Left lobe of liver (tissue), 2 donors: Measurements from ENCODE around the gene NIP7. TPM values are rescaled to one million over a fixed set of nuclear protein-coding genes. Genes with fewer than 3 reads are reported as not detected.

ENCODE experiments used
- ATAC-seq: fragments of 200-7000 bp; cut with Tn5 transposase; one replicate; pipeline ENCODE4 v1.9.1; 2020; ENCODE audit warnings: mild to moderate bottlenecking, moderate library complexity
- DNase-seq: peaks from one replicate; pipeline ENCODE4 v3.0.0-alpha.2; 2020; ENCODE audit warnings: low spot score
- total RNA-seq: library from RNA; stranded (reverse); gene quantifications from one replicate; pipeline ENCODE4 v1.2.1, GENCODE V29; 2021
- donor health status: DM: no; HTN: no; CAD: no; lungs with moderate emphysema.
- donor health status: DM: no; HTN: yes; CAD: no.

The NIP7 gene
- total RNA-seq, 1 donor from 2014 or later = 8.1 TPM

DNA sequence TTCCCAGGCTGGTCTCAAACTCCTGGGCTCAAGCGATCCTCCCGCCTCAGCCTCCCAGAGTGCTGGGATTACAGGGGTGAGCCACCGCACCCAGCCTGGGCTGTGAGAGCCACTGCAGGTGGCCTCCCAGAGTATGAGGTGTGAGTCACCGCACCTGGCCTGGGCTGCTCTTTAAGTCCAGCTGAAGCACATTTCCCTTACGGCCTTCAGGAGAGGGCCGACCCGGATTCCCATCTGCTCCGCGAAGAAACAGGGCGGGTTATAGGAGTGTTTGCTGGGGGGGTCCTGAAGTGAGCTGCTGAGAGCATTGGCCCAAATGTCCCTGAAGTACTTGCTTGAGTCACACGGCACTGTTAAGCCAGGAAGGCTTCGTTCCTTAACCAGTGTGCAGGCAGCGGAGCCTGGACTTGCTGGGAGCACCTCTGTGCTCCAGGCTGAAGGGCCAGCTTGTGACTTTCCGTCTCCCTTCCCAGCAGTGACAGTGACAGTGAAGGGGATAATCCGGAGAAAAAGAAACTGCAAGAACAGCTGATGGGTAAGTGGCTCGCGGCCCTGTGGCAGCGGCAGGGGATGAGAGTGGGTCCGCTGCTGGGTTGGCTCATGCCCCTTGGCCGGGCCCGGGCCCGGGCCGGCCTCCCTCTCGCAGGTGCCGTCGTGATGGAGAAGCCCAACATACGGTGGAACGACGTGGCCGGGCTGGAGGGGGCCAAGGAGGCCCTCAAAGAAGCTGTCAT, 21.2 kb upstream of the NIP7 start:
- DNase-seq (no peak), ATAC-seq (no peak)

DNA sequence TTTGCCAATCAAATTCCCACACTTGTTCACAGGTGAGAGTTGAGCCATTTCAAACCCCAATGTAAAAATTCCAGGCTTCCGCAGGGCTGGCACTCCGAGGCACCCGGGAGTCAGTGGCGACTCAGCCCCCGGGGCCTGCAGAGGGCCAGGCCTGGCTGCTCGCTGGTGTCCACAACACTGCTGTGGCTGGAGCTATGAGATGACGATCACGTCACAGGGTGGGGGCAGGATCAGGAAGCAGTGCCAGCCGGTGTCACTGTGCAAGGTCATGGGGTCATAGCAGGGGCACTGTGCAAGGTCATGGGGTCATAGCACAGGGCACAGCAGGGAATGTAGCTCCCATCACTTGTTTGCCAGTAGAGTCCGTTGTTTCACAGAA, 20.7 kb upstream of the NIP7 start:
- DNase-seq = no peak
- no peak for ATAC-seq

DNA sequence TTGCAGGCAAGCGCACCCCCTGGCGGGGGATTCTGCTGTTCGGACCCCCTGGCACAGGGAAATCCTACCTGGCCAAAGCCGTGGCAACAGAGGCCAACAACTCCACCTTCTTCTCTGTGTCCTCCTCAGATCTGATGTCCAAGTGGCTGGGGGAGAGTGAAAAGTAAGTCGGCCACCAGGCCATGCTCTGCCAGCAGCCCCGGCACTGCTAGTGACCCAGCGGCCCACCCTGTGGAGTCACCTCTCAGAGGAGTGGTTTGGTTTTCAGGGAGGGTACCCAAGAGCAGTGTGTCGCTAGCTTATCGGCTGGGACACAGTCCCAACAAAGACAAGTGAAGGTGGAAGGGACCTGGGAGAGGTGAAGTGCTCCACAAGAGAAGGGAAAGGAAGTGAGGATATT, 20.2 kb upstream of the NIP7 start:
- ATAC-seq (no peak), DNase-seq (no peak)

DNA sequence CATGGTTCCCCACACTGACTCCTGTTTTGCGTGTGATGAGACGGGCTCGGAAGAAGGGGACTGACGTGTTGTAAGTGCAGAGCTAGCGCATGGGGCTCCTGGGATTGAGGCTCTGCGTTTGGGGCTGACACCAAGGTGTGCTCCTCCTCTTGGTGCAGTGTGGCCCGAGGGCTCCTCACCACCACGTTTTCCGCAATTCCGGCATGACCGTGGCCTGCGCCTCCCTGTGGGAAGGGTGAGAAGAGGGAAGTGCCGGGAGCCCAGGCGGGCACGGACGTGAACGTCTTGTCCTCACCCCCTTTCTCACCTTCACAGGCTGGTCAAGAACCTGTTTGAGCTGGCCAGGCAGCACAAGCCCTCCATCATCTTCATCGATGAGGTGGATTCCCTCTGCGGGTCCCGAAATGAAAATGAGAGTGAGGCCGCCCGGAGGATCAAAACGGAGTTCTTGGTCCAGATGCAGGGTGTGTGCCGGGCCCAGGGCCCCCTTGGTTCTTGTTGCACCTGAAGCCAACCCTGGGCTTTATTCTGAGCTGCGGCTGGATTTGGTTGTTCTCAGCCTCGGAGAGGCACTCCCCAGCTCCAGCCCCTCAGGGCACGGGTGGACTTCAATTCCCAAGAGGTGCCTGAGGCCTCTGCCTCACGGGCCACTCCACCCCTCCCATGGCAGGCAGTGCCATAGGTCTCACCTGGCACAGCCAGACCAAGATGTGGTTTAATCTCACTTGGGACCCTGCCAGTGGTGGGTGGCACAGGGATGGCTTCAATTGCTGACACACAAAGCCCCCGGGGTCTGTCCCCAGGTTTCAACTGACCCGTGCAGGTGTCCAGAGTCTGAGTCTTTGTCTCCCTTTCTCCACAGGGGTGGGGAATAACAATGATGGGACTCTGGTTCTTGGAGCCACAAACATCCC, 19.5 kb upstream of the NIP7 start:
- ATAC-seq (no peak), DNase-seq (peak; percentile 43)

DNA sequence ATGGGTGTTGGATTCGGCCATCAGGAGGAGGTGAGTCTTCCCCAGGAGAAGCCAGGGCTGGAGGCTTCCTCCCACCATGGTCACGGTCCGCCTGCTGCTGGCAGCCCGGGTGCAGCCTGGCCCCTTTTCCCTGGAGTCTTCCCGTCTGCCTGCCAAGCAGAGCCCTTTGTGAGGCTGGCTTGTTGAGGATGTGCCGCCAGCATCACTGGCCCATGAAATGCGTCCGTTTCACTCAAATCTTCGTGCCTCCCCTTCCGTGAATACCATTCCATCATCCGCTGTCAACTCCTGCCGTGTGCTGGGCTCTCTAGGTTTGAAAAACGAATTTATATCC, 18.9 kb upstream of the NIP7 start:
- no peak for ATAC-seq
- peak; percentile 41 for DNase-seq

DNA sequence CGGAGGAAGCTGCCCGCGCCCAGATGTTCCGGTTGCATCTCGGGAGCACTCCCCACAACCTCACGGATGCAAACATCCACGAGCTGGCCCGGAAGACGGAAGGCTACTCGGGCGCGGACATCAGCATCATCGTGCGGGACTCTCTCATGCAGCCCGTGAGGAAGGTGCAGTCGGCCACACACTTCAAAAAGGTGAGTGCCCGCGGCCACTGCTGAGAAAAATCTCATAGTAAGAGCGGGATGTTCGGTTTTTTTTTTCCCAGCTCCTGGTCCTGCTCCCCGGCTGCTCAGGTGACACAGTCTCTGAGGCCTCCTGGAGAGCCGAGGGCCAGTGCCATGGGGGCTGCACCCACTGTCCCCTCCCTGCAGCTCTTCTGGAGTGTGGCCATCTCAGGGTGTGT, 18.5 kb upstream of the NIP7 start:
- DNase-seq (peak; percentile 41), ATAC-seq (no peak)

DNA sequence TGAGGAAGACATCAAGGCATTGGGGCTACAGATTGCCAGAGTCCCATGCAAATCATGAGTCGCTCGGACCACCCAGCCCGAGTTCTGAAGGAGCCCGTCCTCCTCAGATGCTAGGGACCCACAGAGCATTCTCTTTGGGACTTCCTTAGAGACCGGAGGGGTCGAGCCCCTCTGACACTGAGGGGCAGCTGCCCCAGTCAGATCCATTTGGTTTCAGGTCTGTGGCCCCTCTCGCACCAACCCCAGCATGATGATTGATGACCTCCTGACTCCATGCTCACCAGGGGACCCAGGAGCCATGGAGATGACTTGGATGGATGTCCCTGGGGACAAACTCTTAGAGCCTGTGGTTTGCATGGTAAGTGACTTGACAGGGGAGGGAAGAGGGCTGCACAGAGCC, 17.2 kb upstream of the NIP7 start:
- no peak for ATAC-seq
- DNase-seq = peak; percentile 39

DNA sequence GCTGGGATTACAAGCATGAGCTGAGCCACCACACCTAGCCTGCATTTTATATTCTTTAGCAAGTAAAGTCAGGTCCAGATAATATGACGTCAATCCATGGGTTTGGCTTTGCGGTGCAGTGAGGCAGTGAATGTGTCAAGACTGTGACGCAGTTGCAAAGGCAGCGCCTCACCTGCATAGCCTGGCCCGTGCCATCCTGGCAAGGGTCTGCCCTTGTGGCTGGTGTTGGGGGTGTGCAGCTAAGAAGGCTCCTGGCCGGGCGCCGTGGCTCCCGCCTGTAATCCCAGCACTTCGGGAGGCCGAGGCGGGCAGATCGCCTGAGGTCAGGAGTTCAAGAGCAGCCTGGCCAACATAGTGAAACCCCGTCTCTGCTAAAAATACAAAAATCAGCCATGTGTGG, 16.2 kb upstream of the NIP7 start:
- ATAC-seq = peak; percentile 27
- DNase-seq = peak; percentile 74

DNA sequence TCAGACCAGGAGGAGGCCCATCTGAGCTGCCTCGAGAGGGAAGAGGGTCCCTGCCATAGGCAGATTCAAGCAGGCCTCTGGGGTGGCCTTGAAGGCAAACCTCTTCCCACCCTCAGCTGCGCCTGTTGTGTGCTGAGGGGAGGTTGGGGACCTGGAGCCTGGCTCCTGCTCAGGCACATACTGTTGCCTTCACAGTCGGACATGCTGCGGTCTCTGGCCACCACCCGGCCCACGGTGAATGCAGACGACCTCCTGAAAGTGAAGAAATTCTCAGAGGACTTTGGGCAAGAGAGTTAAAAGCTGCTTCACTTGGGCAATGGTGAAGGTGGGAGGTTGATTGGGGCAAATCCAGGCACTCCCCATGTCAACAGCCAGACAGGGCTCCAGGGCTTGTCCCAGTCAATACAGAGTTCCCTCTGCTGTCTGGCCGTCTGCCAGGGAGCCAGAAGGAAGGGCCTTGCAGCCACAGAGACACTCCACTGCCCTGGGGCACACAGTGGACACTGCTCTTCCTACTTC, 15.5 kb upstream of the NIP7 start:
- DNase-seq (peak; percentile 93), ATAC-seq (peak; percentile 68)

DNA sequence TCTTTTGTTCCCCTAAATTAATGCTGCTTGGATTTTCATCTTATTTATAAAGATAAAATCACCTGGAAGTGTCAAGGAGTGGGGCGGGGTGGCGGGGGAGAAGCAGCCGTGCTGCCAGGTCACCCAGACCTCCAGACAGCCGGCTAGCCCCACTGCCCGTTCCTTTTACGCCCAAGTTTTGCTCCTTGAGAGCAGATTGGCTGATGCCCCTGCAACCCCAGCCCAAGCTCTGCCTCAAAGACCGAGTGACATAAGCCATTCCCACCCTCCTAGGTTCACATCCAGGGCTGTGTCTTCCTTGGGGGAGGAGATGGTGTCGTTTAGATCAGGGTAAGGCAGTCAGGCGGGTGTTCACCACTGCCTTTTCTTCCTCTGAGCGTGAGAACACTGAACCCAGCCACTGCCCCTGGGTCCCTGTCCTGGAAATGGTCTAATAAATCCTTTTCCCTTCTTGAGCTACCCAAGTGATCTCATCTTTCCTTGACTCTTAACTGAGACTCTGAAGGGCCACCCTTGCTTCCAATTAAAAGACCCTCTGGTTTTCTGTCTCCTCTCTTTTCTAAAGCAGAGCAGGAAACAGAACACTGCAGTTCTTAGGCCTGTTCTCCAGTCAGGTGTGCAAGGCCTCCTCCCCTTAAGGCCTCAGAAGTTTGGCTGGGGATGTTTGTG, 14.9 kb upstream of the NIP7 start:
- DNase-seq (no peak), ATAC-seq (no peak)

DNA sequence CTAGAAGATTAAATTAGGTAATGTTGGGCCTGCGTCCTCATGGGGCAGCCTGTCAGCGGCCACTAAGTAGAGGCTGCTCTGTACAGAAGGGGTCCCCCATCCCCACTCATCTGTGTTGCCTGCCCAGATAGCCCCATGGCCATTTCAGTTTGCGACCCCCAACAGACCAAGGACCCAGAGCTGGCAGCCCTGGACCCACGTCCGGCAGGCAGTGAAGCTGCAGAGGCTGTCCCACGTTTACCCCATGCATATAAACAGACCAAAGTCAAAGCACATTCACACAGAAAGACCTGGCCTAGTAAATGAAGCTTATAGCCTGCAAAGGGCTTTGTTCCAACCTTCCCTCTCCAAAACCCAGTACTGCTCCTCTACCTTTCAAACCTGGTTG, 13.8 kb upstream of the NIP7 start:
- DNase-seq = no peak
- peak; percentile 2 for ATAC-seq

DNA sequence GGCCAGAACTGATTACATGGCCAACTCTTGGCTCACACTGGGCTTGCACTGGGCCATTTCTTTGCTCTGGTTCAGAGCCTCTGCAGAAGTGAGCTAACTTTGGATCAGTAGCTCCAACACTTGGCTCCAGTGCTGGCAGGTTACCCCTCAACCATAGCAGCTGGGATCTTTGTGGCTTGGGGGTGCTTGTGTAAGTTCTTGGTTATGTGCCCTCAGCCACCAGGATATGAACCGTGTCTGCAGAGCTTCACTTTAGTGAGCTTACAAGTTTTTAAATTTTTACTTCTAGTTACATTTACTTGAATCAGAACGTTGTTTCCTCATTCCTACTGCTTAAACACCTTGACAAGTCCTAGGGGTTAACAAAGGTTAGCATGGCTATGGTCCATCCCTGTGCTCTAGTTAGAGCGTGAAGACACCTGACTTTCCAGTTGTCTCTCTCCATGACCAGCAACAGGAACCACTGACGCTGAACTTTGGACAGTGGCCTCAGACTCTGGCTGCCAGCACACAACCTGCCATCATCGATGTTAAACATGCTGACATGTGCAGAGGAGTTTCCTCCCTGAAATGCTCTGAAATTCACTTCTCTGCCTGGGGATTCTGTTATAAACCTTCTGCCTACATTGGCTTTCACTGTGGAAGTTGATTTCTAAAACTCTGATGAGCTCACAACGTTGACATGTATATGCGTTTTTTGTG, 13.2 kb upstream of the NIP7 start:
- ATAC-seq = peak; percentile 42
- peak; percentile 92 for DNase-seq

DNA sequence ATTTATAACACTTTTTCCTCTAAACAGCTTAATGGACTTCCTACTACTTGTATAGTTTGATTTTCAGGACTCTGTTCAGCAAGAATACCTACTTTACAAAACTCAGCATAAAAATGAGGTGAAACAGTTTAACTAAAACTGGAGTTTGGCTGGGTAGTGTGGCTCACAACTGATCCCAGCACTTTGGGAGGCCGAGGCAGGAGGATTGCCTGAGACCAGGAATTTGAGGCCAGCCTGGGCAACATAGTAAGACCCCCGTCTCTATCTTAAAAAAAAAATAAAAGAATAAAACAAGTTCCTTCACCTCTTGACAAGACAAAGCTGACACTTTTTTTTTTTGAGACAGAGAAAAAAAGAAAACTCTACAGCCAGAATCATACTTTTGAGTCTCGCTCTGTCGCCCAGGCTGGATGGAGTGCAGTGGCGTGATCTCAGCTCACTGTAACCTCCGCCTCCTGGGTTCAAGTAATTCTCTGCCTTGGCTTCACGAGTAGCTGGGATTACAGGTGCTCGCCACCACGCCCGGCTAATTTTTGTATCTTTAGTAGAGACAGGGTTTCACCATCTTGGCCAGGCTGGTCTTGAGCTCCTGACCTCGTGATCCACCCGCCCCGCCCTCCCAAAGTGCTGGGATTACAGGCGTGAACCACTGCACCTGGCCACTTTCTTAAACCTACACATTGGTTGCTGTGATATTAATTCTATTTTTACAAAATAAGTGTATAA, 11.8 kb upstream of the NIP7 start:
- peak; percentile 41 for DNase-seq
- no peak for ATAC-seq

DNA sequence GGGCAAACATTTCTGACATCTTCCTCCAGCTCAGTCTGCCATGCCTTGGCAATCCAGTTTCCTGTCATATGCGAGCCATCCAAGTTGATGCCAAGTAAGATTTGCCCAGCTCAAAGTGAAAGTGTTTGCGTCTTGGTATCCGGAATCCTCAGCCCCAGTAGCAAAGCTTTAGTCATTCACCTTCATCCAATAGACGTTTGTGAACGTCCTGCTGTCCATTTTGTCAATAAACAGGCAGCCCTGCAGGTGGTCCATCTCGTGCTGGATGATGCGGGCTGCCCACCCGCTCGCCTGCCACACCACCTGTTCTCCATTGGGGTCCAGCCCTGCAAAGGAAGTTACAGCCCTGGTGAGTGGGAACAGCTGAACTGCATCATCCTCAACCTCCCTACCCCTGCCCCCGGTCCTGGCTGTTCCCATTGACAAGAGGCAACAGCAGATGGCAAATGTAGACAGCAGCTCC, 10.7 kb upstream of the NIP7 start:
- DNase-seq = peak; percentile 47
- no peak for ATAC-seq

DNA sequence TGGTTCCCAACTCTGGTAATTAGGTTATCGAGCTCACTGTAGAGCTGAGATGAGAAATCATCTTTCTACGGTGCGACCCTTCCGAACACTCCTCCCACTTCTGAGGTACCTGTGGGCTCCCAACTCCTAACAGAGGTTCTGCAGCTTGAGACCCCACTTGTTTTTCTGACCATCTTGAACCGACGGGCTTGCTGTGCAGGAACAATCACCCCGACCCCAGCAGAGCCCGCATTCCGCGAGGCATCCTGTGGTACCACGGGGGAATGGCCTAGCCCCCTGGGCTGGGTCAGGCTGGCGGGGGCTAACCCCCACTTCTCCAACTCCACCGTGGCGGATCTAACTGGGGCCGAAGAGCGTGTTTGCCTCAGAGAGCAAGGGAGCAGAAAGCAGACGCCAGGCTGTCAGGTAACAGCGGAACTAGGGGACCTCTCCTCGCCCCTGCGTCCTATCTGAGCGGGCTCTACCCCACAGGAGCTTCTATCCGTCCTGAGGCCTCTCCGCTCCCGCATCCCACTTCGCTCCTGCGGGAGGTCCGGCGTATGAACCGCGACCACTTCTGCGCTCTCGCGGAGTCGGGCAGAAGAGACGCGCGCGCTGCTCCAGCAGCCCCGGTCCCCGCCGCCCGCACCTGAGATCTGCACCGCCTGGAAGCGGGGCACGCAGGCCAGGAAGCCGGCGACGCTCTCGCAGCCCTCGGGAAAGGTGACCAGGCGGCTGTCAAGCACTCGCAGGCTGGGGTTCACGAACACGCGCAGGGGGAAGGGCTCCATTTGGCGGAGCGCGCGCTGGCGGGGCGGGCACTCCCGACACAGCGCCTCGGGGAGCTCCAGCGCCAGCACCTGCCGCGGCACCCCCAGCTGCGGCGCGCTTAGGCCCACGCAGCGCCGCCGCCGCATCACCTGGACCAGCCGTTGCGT, 9.9 kb upstream of the NIP7 start:
- peak; percentile 68 for DNase-seq
- ATAC-seq = peak; percentile 55

DNA sequence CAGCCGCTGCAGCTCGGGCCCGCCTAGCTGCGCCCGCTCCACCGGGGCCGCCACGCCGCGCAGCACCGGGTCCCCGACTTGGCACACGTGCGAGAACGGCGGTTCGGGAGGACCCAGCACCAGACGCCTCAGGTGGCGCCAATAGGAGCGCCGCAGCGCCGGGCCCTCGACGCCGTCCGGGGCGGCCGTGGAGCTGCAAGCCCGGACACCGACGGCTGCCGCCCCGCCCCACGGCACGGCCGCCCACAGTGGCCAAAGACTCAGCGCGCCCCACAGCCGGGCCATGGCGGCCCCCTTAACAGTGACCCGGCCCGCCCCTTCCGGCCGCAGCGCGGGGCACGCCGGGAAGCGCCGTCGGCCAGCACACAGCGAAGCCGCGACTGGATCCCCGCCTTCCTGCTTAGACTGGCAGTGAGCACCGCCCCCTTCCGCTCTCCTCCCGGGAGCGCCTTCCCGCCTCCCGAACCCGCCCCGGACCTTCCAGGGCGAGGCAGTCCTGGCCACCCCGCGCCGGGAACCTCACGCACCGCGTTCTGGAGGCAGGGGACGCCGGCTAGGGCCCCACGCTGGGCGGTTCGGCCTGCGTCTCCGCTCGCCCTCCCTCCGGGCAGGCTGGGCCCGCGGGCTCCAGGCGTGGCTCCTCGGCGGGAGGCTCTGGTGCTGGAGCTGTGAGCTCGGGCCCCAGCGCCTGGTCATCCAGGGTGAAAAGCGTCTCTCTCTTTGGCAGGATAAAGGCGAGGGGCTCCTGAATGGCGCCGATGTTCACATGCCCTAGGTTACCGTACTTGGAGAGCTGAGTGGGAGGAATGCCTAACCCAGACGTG, 9.1 kb upstream of the NIP7 start, which contains the start of gene PDF:
PDF (minus strand) TSS at position 303 of the 824 bp plus-strand sequence; CDS start at position 285, 18 bp downstream.
- peak; percentile 96 for DNase-seq
- peak; percentile 85 for ATAC-seq

DNA sequence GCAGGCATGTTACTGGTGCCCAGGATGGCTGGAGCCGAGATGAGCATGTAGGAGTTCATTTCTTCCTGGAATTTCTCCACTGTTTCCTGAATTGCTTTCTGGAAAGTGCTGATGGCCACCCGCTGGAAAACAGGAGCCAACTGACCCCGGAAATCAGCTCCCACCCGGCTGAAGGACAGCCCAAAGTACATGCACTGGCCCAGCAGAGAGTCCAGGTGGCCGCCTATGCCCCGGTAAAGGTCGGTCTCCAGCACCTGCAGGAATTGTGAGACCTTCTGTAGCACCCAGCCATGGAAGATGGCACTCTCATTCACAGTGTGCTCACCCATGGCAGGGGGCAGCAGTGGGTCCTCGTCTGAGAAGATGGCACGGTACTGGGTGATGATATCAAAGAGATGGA, 4.9 kb upstream of the NIP7 start:
- no peak for DNase-seq

More for the DNA sequence above, 4.9 kb upstream of the NIP7 start:
- ATAC-seq = no peak
